ENCODE measurements around the gene NRXN3.

Gene NRXN3

GRCh38 chr14:79914595-79914994, 1744.4 kb downstream of the NRXN3 start:
- in situ Hi-C loops (cut with MboI; ENCODE audit: low sequenced_read_pairs, unreplicated experiment) = no loop called here
- no peak for DNase-seq (ENCODE audit: low spot score)
- TF ChIP-seq CTCF (IDR thresholded peaks at IDR 0.05; ENCODE audit: borderline replicate concordance, control extremely low read depth, extremely low read depth, insufficient read depth, missing control alignments) = no peak

- DNase-seq (ENCODE audit: low spot score) = no peak
- no peak for TF ChIP-seq CTCF (IDR thresholded peaks at IDR 0.05; ENCODE audit: borderline replicate concordance, control extremely low read depth, extremely low read depth, insufficient read depth, missing control alignments)
- in situ Hi-C loops (cut with MboI; ENCODE audit: low sequenced_read_pairs, unreplicated experiment) = no loop called here
Measured at GRCh38 chr14:79915406-79915805, 1745.2 kb downstream of the NRXN3 start.

- no peak for DNase-seq (ENCODE audit: low spot score)
- in situ Hi-C loops (cut with MboI; ENCODE audit: low sequenced_read_pairs, unreplicated experiment) = no loop called here
- no peak for TF ChIP-seq CTCF (IDR thresholded peaks at IDR 0.05; ENCODE audit: borderline replicate concordance, control extremely low read depth, extremely low read depth, insufficient read depth, missing control alignments)
Measured at GRCh38 chr14:79916281-79916680, 1746.1 kb downstream of the NRXN3 start.

- in situ Hi-C loops (cut with MboI; ENCODE audit: low sequenced_read_pairs, unreplicated experiment) = no loop called here
- no peak for DNase-seq (ENCODE audit: low spot score)
- TF ChIP-seq CTCF (IDR thresholded peaks at IDR 0.05; ENCODE audit: borderline replicate concordance, control extremely low read depth, extremely low read depth, insufficient read depth, missing control alignments) = no peak
Measured at GRCh38 chr14:79916892-79917291, 1746.7 kb downstream of the NRXN3 start.
